DMS114 treated with DMSO at 0.1 percent for 48 hours (cell line): Measurements from ENCODE around the gene ABCC11.

Experiments
- DNase-seq: peaks from one replicate; lab custom pipeline; 2025; ENCODE audit not compliant: unreplicated experiment; lab: John Stamatoyannopoulos, UW

The ABCC11 gene

GRCh38 chr16:48247311-48247710 is at the start of gene ABCC11:
Gene ABCC11, minus strand, starts transcription at chr16:48247539. Its CDS starts 15,618 bp downstream, at chr16:48231921.
- DNase-seq = no peak

- no peak for DNase-seq
These were observed 48.3 kb upstream of the ABCC11 start for GRCh38 chr16:48295488-48296281.

- no peak for DNase-seq
These were observed 47.4 kb upstream of the ABCC11 start for GRCh38 chr16:48294724-48295123.

GRCh38 chr16:48292452-48292851 is 45.1 kb upstream of the ABCC11 start:
- DNase-seq = no peak

GRCh38 chr16:48291754-48292153 is 44.4 kb upstream of the ABCC11 start:
- DNase-seq = no peak

- DNase-seq = no peak
These were observed 44.0 kb upstream of the ABCC11 start for GRCh38 chr16:48291303-48291702.

- no peak for DNase-seq
These were observed 39.9 kb upstream of the ABCC11 start for GRCh38 chr16:48287239-48287638.

- no peak for DNase-seq
These were observed 37.6 kb upstream of the ABCC11 start for GRCh38 chr16:48284772-48285409.

- no peak for DNase-seq
These were observed 35.4 kb upstream of the ABCC11 start for GRCh38 chr16:48282636-48283263.

- no peak for DNase-seq
These were observed 33.2 kb upstream of the ABCC11 start for GRCh38 chr16:48280546-48280945.

- DNase-seq = no peak
These were observed 31.9 kb upstream of the ABCC11 start for GRCh38 chr16:48279199-48279598.

GRCh38 chr16:48277158-48277557 is 29.8 kb upstream of the ABCC11 start:
- DNase-seq = no peak

GRCh38 chr16:48276102-48276501 is 28.8 kb upstream of the ABCC11 start:
- DNase-seq = no peak

- no peak for DNase-seq
These were observed 27.1 kb upstream of the ABCC11 start for GRCh38 chr16:48274476-48274875.

GRCh38 chr16:48272837-48273421 is 25.6 kb upstream of the ABCC11 start:
- no peak for DNase-seq

GRCh38 chr16:48271728-48272127 is 24.4 kb upstream of the ABCC11 start:
- DNase-seq = no peak

GRCh38 chr16:48269011-48269410 is 21.7 kb upstream of the ABCC11 start:
- no peak for DNase-seq

- no peak for DNase-seq
These were observed 15.3 kb upstream of the ABCC11 start for GRCh38 chr16:48262631-48263030.

GRCh38 chr16:48261569-48261968 is 14.2 kb upstream of the ABCC11 start:
- DNase-seq = no peak

GRCh38 chr16:48256579-48257177 is 9.3 kb upstream of the ABCC11 start:
- DNase-seq = no peak

GRCh38 chr16:48252013-48252412 is 4.7 kb upstream of the ABCC11 start:
- no peak for DNase-seq
